T follicular helper cell (primary cell): Measurements from ENCODE around the gene ARPP21.

Source experiments
- DNase-seq: peaks from one replicate; pipeline ENCODE4 v3.0.0-alpha.2; 2020; ENCODE audit warnings: low read depth

The ARPP21 gene

GRCh38 chr3:35737527-35737926 lies 98.2 kb downstream of the ARPP21 start:
- no peak for DNase-seq

GRCh38 chr3:35737934-35738706 lies 98.8 kb downstream of the ARPP21 start:
- DNase-seq = no peak

GRCh38 chr3:35739181-35739809 lies 100.0 kb downstream of the ARPP21 start:
- DNase-seq = no peak

- DNase-seq = no peak
These were observed 100.7 kb downstream of the ARPP21 start for GRCh38 chr3:35739964-35740527.

- no peak for DNase-seq
These were observed 103.9 kb downstream of the ARPP21 start for GRCh38 chr3:35743218-35743617.

- DNase-seq = no peak
These were observed 105.1 kb downstream of the ARPP21 start for GRCh38 chr3:35744419-35744818.

- DNase-seq = no peak
These were observed 106.0 kb downstream of the ARPP21 start for GRCh38 chr3:35745351-35745750.

GRCh38 chr3:35745802-35746484 lies 106.6 kb downstream of the ARPP21 start:
- no peak for DNase-seq

GRCh38 chr3:35746492-35746891 lies 107.2 kb downstream of the ARPP21 start:
- no peak for DNase-seq

GRCh38 chr3:35748144-35748543 lies 108.8 kb downstream of the ARPP21 start:
- no peak for DNase-seq

GRCh38 chr3:35751207-35751606 lies 111.9 kb downstream of the ARPP21 start:
- DNase-seq = no peak

- no peak for DNase-seq
These were observed 118.8 kb downstream of the ARPP21 start for GRCh38 chr3:35757991-35758757.

GRCh38 chr3:35760146-35760545 lies 120.8 kb downstream of the ARPP21 start:
- no peak for DNase-seq

GRCh38 chr3:35761311-35761710 lies 122.0 kb downstream of the ARPP21 start:
- no peak for DNase-seq

- DNase-seq = no peak
These were observed 133.2 kb downstream of the ARPP21 start for GRCh38 chr3:35772381-35773015.

- DNase-seq = no peak
These were observed 134.1 kb downstream of the ARPP21 start for GRCh38 chr3:35773417-35773816.

GRCh38 chr3:35776346-35776745 lies 137.0 kb downstream of the ARPP21 start:
- no peak for DNase-seq

- no peak for DNase-seq
These were observed 137.7 kb downstream of the ARPP21 start for GRCh38 chr3:35777065-35777464.

- DNase-seq = no peak
These were observed 138.5 kb downstream of the ARPP21 start for GRCh38 chr3:35777563-35778554.

GRCh38 chr3:35779611-35780010 lies 140.3 kb downstream of the ARPP21 start:
- no peak for DNase-seq
